ENCODE results near the gene DCXR. TPM values are rescaled to one million over a fixed set of nuclear protein-coding genes. Genes with fewer than 3 reads are reported as not detected.

The DCXR gene
- total and polyA plus RNA-seq, 2 of the 13 experiments (the other 11 are each of a cell fraction or from before 2014, with no cell fraction given): 287 to 311 TPM

- TF ChIP-seq RBM22 (optimal IDR thresholded peaks at IDR 0.05; ENCODE audit: low read length): peak; percentile 47
- no peak for TF ChIP-seq POGK (CRISPR knock-in tag; conservative IDR thresholded peaks at IDR 0.05)
- TF ChIP-seq ZNF33A (CRISPR knock-in tag; IDR thresholded peaks at IDR 0.05; ENCODE audit: borderline replicate concordance): no peak
- TF ChIP-seq RERE (CRISPR knock-in tag; IDR thresholded peaks at IDR 0.05; ENCODE audit: low read depth): no peak
- TF ChIP-seq ZBTB20 (CRISPR knock-in tag; IDR thresholded peaks at IDR 0.05; ENCODE audit: borderline replicate concordance, low read depth): no peak
- TF ChIP-seq KDM1A (CRISPR knock-in tag; IDR thresholded peaks at IDR 0.05): no peak
- TF ChIP-seq GMEB1 (CRISPR knock-in tag; IDR thresholded peaks at IDR 0.05; ENCODE audit: borderline replicate concordance): no peak
- TF ChIP-seq TAF15 (IDR thresholded peaks at IDR 0.05; ENCODE audit: low read depth, low read length, poor library complexity, severe bottlenecking): no peak
- TF ChIP-seq AGO2 (optimal IDR thresholded peaks at IDR 0.05; ENCODE audit: low read depth, low read length): peak; percentile 74
- no peak for TF ChIP-seq TCF12 (IDR thresholded peaks at IDR 0.05)
- no peak for TF ChIP-seq TCF12 (CRISPR knock-in tag; IDR thresholded peaks at IDR 0.05)
- TF ChIP-seq ZNF879 (CRISPR knock-in tag; IDR thresholded peaks at IDR 0.05): no peak
- no peak for TF ChIP-seq HOXA9 (CRISPR knock-in tag; IDR thresholded peaks at IDR 0.05; ENCODE audit: borderline replicate concordance)
- no peak for TF ChIP-seq CENPT (CRISPR knock-in tag; IDR thresholded peaks at IDR 0.05; ENCODE audit: low read depth)
- TF ChIP-seq ZNF644 (CRISPR knock-in tag; IDR thresholded peaks at IDR 0.05; ENCODE audit: low read depth): no peak
- TF ChIP-seq POLR2G (IDR thresholded peaks at IDR 0.05; ENCODE audit: low read depth, low read length): peak; percentile 55
- 0 out of 2 replicates have a peak, but pooled peaks have one; percentile 16 for TF ChIP-seq SAP130 (CRISPR knock-in tag; IDR thresholded peaks at IDR 0.05; ENCODE audit: low read depth)
- TF ChIP-seq AKAP8 (CRISPR knock-in tag; IDR thresholded peaks at IDR 0.05): peak; percentile 72; the same call in 1 of the 2 replicates
Observed at GRCh38 chr17:82045936-82046484, 8.5 kb upstream of the DCXR start (continued).
